22Rv1 (cell line): ENCODE measurements around the gene MYO10.

ENCODE experiments used
- CTCF ChIP-seq: fragments of 450-650 bp; IDR thresholded peaks from 2 replicates; pipeline ENCODE4 v1.5.1; 2017; ENCODE audit warnings: mild to moderate bottlenecking
- ZFX ChIP-seq: fragments of 450-650 bp; IDR thresholded peaks from 2 replicates; pipeline ENCODE4 v1.6.1; 2017; ENCODE audit warnings: antibody characterized with exemption, borderline replicate concordance

GRCh38 chr5:16870878-16871277, 65.2 kb downstream of the MYO10 start:
- no peak for TF ChIP-seq CTCF
- no peak for TF ChIP-seq ZFX
